Neuronal stem cell (in vitro differentiated cells): ENCODE data around the gene DNASE1L2. TPM values are rescaled to one million over a fixed set of nuclear protein-coding genes. Genes with fewer than 3 reads are reported as not detected.

Experiments
- DNase-seq: peaks from one replicate; pipeline ENCODE4 v3.0.0-alpha.2; 2013; ENCODE audit warnings: low spot score
- H2AFZ ChIP-seq: one replicate; pipeline ENCODE4 v1.6.1; 2013; ENCODE audit warnings: mild to moderate bottlenecking, low read length, inconsistent platforms
- H2AK5ac ChIP-seq: 2 replicates; pipeline ENCODE4 v1.6.1; 2013; ENCODE audit warnings: low read depth, mild to moderate bottlenecking, inconsistent platforms, low read length, moderate library complexity, mixed read lengths
- H2BK120ac ChIP-seq: 2 replicates; pipeline ENCODE4 v1.6.1; 2013; ENCODE audit warnings: low read depth, mild to moderate bottlenecking, inconsistent platforms, low read length, moderate library complexity, mixed read lengths
- H2BK12ac ChIP-seq: one replicate; pipeline ENCODE4 v1.6.1; 2013; ENCODE audit warnings: low read length, inconsistent platforms
- H2BK15ac ChIP-seq: 2 replicates; pipeline ENCODE4 v1.6.1; 2013; ENCODE audit warnings: mild to moderate bottlenecking, low read length, inconsistent platforms, mixed read lengths
- H2BK5ac ChIP-seq: one replicate; pipeline ENCODE4 v1.6.1; 2013; ENCODE audit warnings: inconsistent platforms, mild to moderate bottlenecking, low read length, moderate library complexity
- H3K14ac ChIP-seq: one replicate; pipeline ENCODE4 v1.6.1; 2013; ENCODE audit warnings: low read length, inconsistent platforms
- H3K18ac ChIP-seq: 2 replicates; pipeline ENCODE4 v1.6.1; 2013; ENCODE audit warnings: low read length, inconsistent platforms
- H3K23ac ChIP-seq: 2 replicates; pipeline ENCODE4 v1.6.1; 2013; ENCODE audit warnings: low read depth, mild to moderate bottlenecking, mixed read lengths, low read length, inconsistent platforms; ENCODE audit not compliant: poor library complexity
- H3K27ac ChIP-seq: replicated peaks from 3 replicates; pipeline ENCODE4 v1.5.1; 2013; ENCODE audit warnings: low read length, inconsistent platforms
- H3K27me3 ChIP-seq, 3 experiments: 2 replicates each; pipeline ENCODE4 v1.6.1; 2013; ENCODE audit warnings: low read length in 3 of 3, mild to moderate bottlenecking in 2 of 3, inconsistent platforms in 1 of 3, low read depth in 1 of 3, mixed read lengths in 1 of 3, moderate library complexity in 1 of 3; ENCODE audit not compliant: control insufficient read depth in 3 of 3, insufficient read depth in 3 of 3
- H3K36me3 ChIP-seq, 2 donors: replicated peaks in 1 of 2; 2 replicates each; pipeline ENCODE4 v1.6.1; 2013; ENCODE audit warnings: low read length in 2 of 2; ENCODE audit not compliant: control insufficient read depth in 2 of 2, insufficient read depth in 2 of 2
- H3K4ac ChIP-seq: 2 replicates; pipeline ENCODE4 v1.6.1; 2013; ENCODE audit warnings: inconsistent platforms, mild to moderate bottlenecking, low read length, moderate library complexity
- H3K4me1 ChIP-seq, 2 donors: 1 replicate in 1 of 2; 2 replicates in 1 of 2; pipeline ENCODE4 v1.6.1; 2013; ENCODE audit warnings: low read length in 2 of 2, low read depth in 1 of 2; ENCODE audit not compliant: control insufficient read depth in 2 of 2, insufficient read depth in 1 of 2
- H3K4me2 ChIP-seq: one replicate; pipeline ENCODE4 v1.6.1; 2013; ENCODE audit warnings: mild to moderate bottlenecking, low read length, inconsistent platforms; ENCODE audit not compliant: insufficient read depth, poor library complexity, severe bottlenecking
- H3K4me3 ChIP-seq, 2 donors: 2 replicates each; pipeline ENCODE4 v1.5.1; 2013; ENCODE audit warnings: low read length in 2 of 2, mild to moderate bottlenecking in 2 of 2, inconsistent platforms in 1 of 2, moderate library complexity in 1 of 2
- H3K79me1 ChIP-seq: one replicate; pipeline ENCODE4 v1.6.1; 2013; ENCODE audit warnings: low read depth, mild to moderate bottlenecking, inconsistent platforms, low read length, moderate library complexity
- H3K9ac ChIP-seq: one replicate; pipeline ENCODE4 v1.6.1; 2013; ENCODE audit warnings: mild to moderate bottlenecking, low read depth, low read length, inconsistent platforms; ENCODE audit not compliant: poor library complexity
- H3K9me3 ChIP-seq, 2 donors: replicated peaks in 1 of 2; 2 replicates each; pipeline versions ENCODE3 to v1.6.1; 2013; ENCODE audit warnings: low read length in 2 of 2, mild to moderate bottlenecking in 2 of 2, inconsistent platforms in 1 of 2, low read depth in 1 of 2, mixed read lengths in 1 of 2, moderate library complexity in 1 of 2; ENCODE audit not compliant: control insufficient read depth in 2 of 2, insufficient read depth in 1 of 2
- H4K8ac ChIP-seq: one replicate; pipeline ENCODE4 v1.6.1; 2013; ENCODE audit warnings: low read depth, mild to moderate bottlenecking, inconsistent platforms, low read length, moderate library complexity
- H4K91ac ChIP-seq: one replicate; pipeline ENCODE4 v1.6.1; 2013; ENCODE audit warnings: low read length, low read depth, mild to moderate bottlenecking, inconsistent platforms; ENCODE audit not compliant: poor library complexity
- WGBS, 2 donors: extraction: QIAGEN DNeasy Blood & Tissue Kit; methylation state at CpG; one replicate each; pipeline ENCODE4 v1.1.7; 2013; ENCODE audit warnings: missing lambda C conversion rate in 2 of 2, mixed read lengths in 1 of 2; ENCODE audit not compliant: insufficient read length in 2 of 2, insufficient replicate concordance in 1 of 2; ENCODE audit errors: extremely low coverage in 2 of 2; 5-methylcytosine and 5-hydroxymethylcytosine counted together
- polyA plus RNA-seq, 2 experiments: library from polyadenylated mRNA; stranded (reverse); fragments of 200-250 nt; gene quantifications; one replicate each; pipeline ENCODE4 v1.2.3, GENCODE V29; 2013

DNASE1L2 gene, protein sequence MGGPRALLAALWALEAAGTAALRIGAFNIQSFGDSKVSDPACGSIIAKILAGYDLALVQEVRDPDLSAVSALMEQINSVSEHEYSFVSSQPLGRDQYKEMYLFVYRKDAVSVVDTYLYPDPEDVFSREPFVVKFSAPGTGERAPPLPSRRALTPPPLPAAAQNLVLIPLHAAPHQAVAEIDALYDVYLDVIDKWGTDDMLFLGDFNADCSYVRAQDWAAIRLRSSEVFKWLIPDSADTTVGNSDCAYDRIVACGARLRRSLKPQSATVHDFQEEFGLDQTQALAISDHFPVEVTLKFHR
- 0.26 TPM for polyA plus RNA-seq (2013, experiment 1 of 2)
- polyA plus RNA-seq (2013, experiment 2 of 2) = 0.30 TPM

DNA sequence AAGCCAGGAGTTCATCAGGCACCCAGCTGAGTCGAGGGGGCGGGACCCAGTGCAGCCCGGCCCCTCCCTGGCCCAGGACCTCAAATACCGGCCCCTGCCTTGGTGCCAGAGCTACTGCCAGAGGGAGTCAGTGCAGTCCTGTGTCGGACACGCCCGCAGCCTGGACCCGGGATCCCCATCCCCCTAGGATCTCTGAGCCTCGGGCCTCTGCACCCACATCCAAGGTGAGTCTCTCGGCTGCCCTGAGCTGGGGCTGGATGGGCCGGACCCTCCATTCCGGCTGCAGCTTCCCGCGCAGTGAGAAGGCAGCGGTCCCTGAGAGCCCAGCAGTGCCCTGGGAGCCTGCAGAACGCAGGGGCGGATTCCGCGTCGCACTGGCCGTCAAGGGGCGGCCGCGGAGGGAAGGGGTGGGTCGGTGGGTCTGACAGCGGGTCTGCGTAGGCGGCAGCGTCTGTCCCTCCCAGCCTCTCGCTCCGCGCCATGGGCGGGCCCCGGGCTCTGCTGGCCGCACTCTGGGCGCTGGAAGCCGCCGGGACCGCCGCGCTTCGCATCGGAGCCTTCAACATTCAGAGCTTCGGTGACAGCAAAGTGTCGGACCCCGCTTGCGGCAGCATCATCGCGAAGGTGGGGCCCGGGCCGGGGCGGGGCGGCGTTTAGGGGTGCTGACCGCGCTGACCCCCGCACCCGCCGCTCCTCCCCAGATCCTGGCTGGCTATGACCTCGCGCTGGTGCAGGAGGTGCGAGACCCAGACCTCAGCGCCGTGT is at the start of gene DNASE1L2:
Gene DNASE1L2, plus strand, starts transcription at position 108 of the 765 bp plus-strand sequence. Its CDS starts 373 bp downstream, at position 481.
- peak; percentile 43 for DNase-seq
- Histone ChIP-seq H2AK5ac (peak within 1 kb of the TSS; percentile 95), H3K9me3 (peaks cover 0 to 1% of the 10 kb centered on the region in 2 donors), H2BK120ac (no peak within 1 kb of the TSS), H3K14ac (peak within 1 kb of the TSS; percentile 56), H3K4me1 (peaks cover 0 to 16% of the 10 kb centered on the region in 2 donors), H2BK5ac (peak within 1 kb of the TSS; percentile 82), H4K8ac (peak within 1 kb of the TSS; percentile 3), H3K36me3 (peaks cover 27 to 77% of the 10 kb centered on the region in 2 donors), H3K4me2 (peak within 1 kb of the TSS; percentile 77), H2AFZ (no peak within 1 kb of the TSS), H3K27ac (no peak within 1 kb of the TSS), H3K9ac (peak within 1 kb of the TSS; percentile 72), H3K27me3 (peaks cover 0 to 22% (median 7%) of the 10 kb centered on the region in 3 experiments), H2BK12ac (peak within 1 kb of the TSS; percentile 46), H2BK15ac (no peak within 1 kb of the TSS), H3K23ac (peak within 1 kb of the TSS; percentile 80), H3K79me1 (peaks cover 10% of the 10 kb centered on the region), H3K4ac (peak within 1 kb of the TSS; percentile 66), H3K4me3 (peak within 1 kb of the TSS in 1 of 2 donors; percentile 67), H3K18ac (peak within 1 kb of the TSS; percentile 90), H4K91ac (peak within 1 kb of the TSS; percentile 30)
- WGBS, 2 donors = no CpG with 5 or more reads among the region's 64 CpGs

DNA sequence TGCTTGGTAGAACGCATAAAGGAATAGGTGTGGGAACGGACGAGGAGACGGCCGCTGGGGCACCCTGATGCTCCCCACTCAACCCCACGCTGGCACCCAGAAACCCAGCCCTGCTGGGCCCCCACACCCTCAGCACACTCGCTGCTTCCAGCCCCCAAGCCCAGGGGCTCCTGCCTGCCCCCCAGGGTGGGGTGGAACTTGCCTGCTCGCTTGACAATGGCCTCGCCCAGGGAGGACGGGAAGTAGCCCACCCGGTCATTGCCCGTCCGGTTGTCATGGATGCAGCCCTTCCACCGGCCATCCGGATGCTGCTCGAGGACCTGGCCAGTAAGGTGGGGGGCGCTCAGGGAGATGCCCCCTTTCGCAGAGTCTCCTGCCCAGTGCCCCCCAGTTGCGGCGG is 49.7 kb upstream of the DNASE1L2 start:
- Histone ChIP-seq H3K14ac (no peak overlapping the region), H3K4me3 (no peak overlapping the region), H2AFZ (no peak overlapping the region), H4K91ac (no peak overlapping the region), H3K4me1 (peaks cover 3 to 6% of the 10 kb centered on the region in 2 donors), H3K27me3 (no peaks in the 10 kb centered on the region), H2BK15ac (no peak overlapping the region), H2AK5ac (no peak overlapping the region), H3K4ac (no peak overlapping the region), H3K9ac (no peak overlapping the region), H2BK120ac (no peak overlapping the region), H4K8ac (no peak overlapping the region), H3K23ac (peak overlapping the region; percentile 31), H3K79me1 (no peaks in the 10 kb centered on the region), H3K9me3 (no peaks in the 10 kb centered on the region), H3K4me2 (no peak overlapping the region), H3K27ac (no peak overlapping the region), H3K18ac (no peak overlapping the region), H3K36me3 (peaks cover 3 to 18% of the 10 kb centered on the region in 2 donors), H2BK12ac (no peak overlapping the region), H2BK5ac (no peak overlapping the region)
- no peak for DNase-seq
- no CpG with 5 or more reads among the region's 20 CpGs for WGBS, 2 donors

DNA sequence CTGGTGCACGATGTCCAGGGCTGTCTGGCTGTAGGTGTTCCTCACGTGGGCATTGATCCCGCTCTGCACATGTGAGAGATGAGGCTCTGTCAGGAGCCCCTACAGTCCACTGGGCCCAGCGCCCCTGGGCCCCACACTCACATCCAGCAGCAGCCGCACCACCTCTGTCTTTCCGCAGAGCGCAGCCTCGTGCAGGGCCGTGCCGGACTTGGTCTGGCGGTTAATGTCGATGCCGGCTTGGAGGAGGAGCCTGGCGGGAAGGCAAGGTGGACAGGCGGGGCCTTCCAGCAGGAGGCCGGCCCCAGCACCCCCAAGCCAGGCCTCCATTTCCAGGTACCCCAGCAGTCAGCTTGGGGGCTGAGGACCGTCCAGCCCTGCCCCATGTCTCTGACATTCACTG is 49.0 kb upstream of the DNASE1L2 start:
- no peak for DNase-seq
- Histone ChIP-seq H3K4ac (no peak overlapping the region), H2BK120ac (no peak overlapping the region), H4K91ac (no peak overlapping the region), H2BK15ac (no peak overlapping the region), H2BK5ac (no peak overlapping the region), H3K4me2 (no peak overlapping the region), H3K14ac (no peak overlapping the region), H3K9me3 (no peaks in the 10 kb centered on the region), H2AFZ (no peak overlapping the region), H3K18ac (no peak overlapping the region), H4K8ac (no peak overlapping the region), H2AK5ac (no peak overlapping the region), H3K27me3 (no peaks in the 10 kb centered on the region), H2BK12ac (no peak overlapping the region), H3K79me1 (no peaks in the 10 kb centered on the region), H3K4me1 (peaks cover 0 to 6% of the 10 kb centered on the region in 2 donors), H3K36me3 (peaks cover 3 to 13% of the 10 kb centered on the region in 2 donors), H3K23ac (peak overlapping the region; percentile 43), H3K27ac (no peak overlapping the region), H3K4me3 (no peak overlapping the region), H3K9ac (no peak overlapping the region)
- no CpG with 5 or more reads among the region's 17 CpGs for WGBS, 2 donors

DNA sequence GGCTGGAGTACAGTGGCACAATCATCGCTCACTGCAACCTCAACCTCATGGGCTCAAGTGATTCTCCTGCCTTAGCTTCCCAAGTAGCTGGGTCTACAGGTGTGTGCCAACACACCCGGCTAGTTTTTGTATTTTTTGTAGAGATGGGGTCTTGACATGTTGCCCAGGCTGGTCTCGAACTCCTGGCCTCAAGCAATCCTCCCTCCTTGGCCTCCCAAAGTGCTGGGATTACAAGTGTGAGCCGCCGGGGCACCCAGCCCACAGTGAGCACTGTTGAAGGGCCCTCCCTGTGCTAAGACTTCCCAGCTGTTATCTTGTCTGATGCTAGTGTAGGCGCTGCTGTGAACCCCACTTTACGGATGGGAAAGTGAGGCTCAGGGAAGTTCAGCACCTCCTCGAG is 47.8 kb upstream of the DNASE1L2 start:
- H3K4me1 ChIP-seq = peaks cover 0 to 6% of the 10 kb centered on the region in 2 donors
- no peak overlapping the region for H2BK5ac ChIP-seq
- H3K18ac ChIP-seq = no peak overlapping the region
- no peaks in the 10 kb centered on the region for H3K27me3 ChIP-seq
- H2BK15ac ChIP-seq = no peak overlapping the region
- H2BK120ac ChIP-seq = no peak overlapping the region
- H2AK5ac ChIP-seq = no peak overlapping the region
- WGBS, 2 donors = no CpG with 5 or more reads among the region's 8 CpGs
- peaks cover 0 to 4% of the 10 kb centered on the region in 2 donors for H3K36me3 ChIP-seq
- no peak overlapping the region for H3K27ac ChIP-seq
- H3K4me3 ChIP-seq = no peak overlapping the region
- H2AFZ ChIP-seq = no peak overlapping the region
- no peak overlapping the region for H4K8ac ChIP-seq
- H4K91ac ChIP-seq = no peak overlapping the region
- H3K4me2 ChIP-seq = no peak overlapping the region
- no peak overlapping the region for H3K23ac ChIP-seq
- H3K9ac ChIP-seq = no peak overlapping the region
- no peaks in the 10 kb centered on the region for H3K9me3 ChIP-seq
- no peak for DNase-seq
- no peak overlapping the region for H2BK12ac ChIP-seq
- H3K79me1 ChIP-seq = no peaks in the 10 kb centered on the region
- no peak overlapping the region for H3K14ac ChIP-seq
- no peak overlapping the region for H3K4ac ChIP-seq
